Brain microvascular endothelial cell (primary cell): ENCODE data around the gene ANTXR1.

ENCODE experiments used
- DNase-seq: peaks from one replicate; pipeline ENCODE4 v3.0.0-alpha.2; 2020
- H3K27ac ChIP-seq: fragments of 250-450 bp; sonication (Bioruptor Pico); 2 replicates; pipeline ENCODE4 v1.5.1; 2020; ENCODE audit warnings: mild to moderate bottlenecking, moderate library complexity
- H3K27me3 ChIP-seq: fragments of 250-450 bp; sonication (Bioruptor Pico); replicated peaks from 2 replicates; pipeline ENCODE4 v1.5.1; 2020; ENCODE audit warnings: mild to moderate bottlenecking
- H3K36me3 ChIP-seq: fragments of 250-450 bp; sonication (Bioruptor Pico); replicated peaks from 2 replicates; pipeline ENCODE4 v1.5.1; 2020; ENCODE audit warnings: mild to moderate bottlenecking
- H3K4me3 ChIP-seq: 2 replicates; pipeline ENCODE4 v1.5.1; 2011; ENCODE audit warnings: low read depth, mild to moderate bottlenecking, control low read depth, low read length, moderate library complexity
- in situ Hi-C: cut with HindIII; loops from 2 replicates; pipeline ENCODE4 v1.10.0; 2017; ENCODE audit warnings: low sequenced_read_pairs, low pct_ligation_motif_present
- TF ChIP-seq, protein P1 (sequence below): IDR thresholded peaks from 2 replicates; pipeline ENCODE4 v1.5.1; 2011; ENCODE audit warnings: low read depth, mild to moderate bottlenecking, moderate library complexity, low read length, control low read depth, inconsistent platforms; ENCODE audit errors: missing control alignments

ANTXR1 gene

DNA sequence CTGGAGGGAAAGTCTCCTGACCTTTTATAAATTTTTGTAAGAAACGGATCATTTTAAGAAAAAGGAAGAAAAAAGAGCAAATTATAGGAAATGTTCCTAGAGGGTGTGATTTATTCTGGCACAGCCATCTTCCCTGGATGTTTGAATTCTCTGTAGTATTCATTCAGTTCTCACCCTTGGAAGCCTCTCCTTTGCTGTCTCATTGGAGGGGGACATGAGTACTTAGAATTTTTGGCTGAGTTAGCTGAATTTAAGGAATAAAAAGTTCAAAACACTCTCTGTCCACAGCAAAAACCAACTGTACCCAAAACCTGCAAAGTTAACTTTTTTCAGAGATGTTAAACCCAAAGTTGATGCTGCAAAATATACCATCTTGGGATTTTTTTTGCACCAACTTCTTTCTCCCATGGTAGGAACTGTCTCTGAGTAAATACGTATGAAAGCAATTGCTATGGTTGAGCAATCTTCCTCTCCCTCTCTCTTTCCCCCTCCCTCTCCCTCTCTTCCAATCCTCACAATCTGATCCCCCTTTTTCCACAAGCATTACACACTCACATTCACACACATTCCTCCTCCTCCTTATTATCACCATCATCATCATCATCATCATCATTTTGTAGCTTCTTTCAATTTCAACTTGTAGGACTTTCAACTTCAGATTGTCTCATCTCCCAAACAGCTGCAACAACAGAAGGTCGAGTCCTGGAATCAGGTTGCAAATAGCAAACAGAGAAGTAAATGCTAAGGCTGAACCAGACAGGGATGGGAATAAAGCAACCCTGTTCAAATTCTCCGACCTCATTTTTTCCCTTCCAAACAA is 190.4 kb downstream of the ANTXR1 start:
- TF ChIP-seq, protein P1, sequence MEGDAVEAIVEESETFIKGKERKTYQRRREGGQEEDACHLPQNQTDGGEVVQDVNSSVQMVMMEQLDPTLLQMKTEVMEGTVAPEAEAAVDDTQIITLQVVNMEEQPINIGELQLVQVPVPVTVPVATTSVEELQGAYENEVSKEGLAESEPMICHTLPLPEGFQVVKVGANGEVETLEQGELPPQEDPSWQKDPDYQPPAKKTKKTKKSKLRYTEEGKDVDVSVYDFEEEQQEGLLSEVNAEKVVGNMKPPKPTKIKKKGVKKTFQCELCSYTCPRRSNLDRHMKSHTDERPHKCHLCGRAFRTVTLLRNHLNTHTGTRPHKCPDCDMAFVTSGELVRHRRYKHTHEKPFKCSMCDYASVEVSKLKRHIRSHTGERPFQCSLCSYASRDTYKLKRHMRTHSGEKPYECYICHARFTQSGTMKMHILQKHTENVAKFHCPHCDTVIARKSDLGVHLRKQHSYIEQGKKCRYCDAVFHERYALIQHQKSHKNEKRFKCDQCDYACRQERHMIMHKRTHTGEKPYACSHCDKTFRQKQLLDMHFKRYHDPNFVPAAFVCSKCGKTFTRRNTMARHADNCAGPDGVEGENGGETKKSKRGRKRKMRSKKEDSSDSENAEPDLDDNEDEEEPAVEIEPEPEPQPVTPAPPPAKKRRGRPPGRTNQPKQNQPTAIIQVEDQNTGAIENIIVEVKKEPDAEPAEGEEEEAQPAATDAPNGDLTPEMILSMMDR, result no peak
- no peak for DNase-seq
- H3K36me3 ChIP-seq, result no peaks in the 10 kb centered on the region
- no peak overlapping the region for H3K4me3 ChIP-seq
- in situ Hi-C loops, result no loop called here
- H3K27ac ChIP-seq, result no peak overlapping the region
- H3K27me3 ChIP-seq, result no peaks in the 10 kb centered on the region

DNA sequence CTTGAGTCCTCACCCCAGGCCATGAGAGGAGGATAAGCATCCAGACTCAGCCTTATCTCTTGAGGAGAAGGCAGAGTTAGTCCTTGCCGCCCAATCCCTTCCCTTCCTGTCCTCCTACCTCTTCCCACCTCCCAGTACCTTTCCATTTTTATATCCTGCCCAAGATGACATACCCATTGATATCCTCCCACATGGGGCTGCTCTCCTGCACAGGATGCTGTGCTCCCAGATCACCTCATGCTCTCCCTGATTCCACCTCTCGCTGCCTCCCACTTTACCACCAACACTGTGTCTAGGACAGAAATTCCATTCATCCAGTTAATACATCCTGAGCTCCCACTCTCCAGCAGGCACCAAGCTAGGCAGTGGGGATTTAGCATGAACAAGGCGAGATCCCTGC is 191.7 kb downstream of the ANTXR1 start:
- H3K27me3 ChIP-seq, result no peaks in the 10 kb centered on the region
- no peak for DNase-seq
- H3K4me3 ChIP-seq, result no peak overlapping the region
- TF ChIP-seq, protein P1, result no peak
- in situ Hi-C loops, result no loop called here
- H3K36me3 ChIP-seq, result no peaks in the 10 kb centered on the region
- H3K27ac ChIP-seq, result no peak overlapping the region

DNA sequence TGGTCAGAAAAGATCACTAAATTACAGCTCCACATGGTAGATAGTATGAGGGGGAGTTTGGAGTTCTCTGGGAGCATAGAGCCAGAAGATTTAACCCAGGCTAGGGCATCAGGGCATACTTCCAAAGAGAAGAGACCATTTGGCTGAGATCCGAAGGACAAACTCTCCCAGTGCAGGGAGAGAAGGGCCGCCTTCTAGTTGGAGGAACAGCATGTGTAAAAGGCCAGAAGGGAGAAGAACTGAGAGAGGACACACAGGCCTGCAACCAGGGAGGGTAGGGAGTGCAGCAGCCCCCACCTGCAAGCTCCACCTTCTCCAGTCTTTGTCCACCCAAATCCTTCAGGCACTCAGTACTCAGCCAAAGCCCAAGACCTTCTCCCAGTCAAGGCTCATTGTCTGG is 192.1 kb downstream of the ANTXR1 start:
- in situ Hi-C loops, result no loop called here
- H3K27ac ChIP-seq, result no peak overlapping the region
- H3K27me3 ChIP-seq, result no peaks in the 10 kb centered on the region
- DNase-seq, result no peak
- TF ChIP-seq, protein P1, result no peak
- no peak overlapping the region for H3K4me3 ChIP-seq
- H3K36me3 ChIP-seq, result no peaks in the 10 kb centered on the region

DNA sequence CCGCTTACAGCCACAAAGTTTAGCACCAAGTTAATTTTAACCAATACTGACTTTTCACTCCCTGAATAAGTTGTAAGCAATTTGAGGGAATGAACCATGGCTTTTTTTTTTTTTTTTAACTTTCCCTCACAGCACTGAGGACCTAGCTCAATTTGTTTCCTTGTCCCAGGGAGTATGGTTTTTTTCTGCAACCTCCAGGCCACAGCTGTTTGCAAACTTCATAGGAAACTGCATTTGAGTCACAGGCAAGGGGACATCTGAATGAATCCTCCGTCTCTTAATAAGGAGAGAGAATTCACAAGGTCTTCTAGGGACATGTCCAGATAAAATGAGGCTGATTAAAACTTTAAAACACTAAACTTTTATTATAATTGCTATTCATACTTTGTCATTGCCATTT is 192.5 kb downstream of the ANTXR1 start:
- Histone ChIP-seq H3K36me3 (no peaks in the 10 kb centered on the region), H3K4me3 (no peak overlapping the region), H3K27me3 (no peaks in the 10 kb centered on the region), H3K27ac (no peak overlapping the region)
- in situ Hi-C loops, result no loop called here
- DNase-seq, result no peak
- TF ChIP-seq, protein P1, result no peak

DNA sequence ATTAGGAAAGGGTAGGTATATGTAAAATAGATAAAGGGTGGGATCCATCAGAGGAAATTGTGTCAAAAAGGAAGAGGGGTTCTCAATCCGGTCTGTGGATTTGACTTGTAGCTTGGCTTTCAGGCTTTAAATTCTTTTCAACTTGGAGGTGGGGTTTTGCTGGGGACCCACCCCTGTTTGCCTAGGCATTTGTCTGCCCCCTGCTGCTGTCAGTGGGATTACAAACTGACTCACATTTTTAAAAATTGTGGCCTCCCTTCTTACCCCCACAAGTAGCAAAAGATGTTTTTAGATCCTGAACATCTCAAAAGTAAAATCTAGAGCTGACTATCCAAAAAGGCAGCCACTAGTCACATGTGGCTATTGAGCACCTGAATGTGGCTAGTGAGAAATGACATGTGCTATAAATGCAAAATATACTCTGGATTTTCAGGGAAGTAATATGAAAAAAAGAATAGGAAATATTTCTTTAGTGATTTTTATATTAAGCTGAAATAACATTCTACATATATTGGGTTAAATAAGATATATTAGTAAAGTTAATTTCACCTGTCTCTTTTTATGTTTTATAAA is 195.1 kb downstream of the ANTXR1 start:
- H3K27me3 ChIP-seq, result no peaks in the 10 kb centered on the region
- H3K4me3 ChIP-seq, result no peak overlapping the region
- H3K36me3 ChIP-seq, result no peaks in the 10 kb centered on the region
- TF ChIP-seq, protein P1, result peak; percentile 52
- H3K27ac ChIP-seq, result no peak overlapping the region
- in situ Hi-C loops, result no loop called here
- no peak for DNase-seq
